Measurements from ENCODE around the gene SYTL1. TPM values are rescaled to one million over a fixed set of nuclear protein-coding genes. Genes with fewer than 3 reads are reported as not detected.

Gene SYTL1
- total RNA-seq, 1 experiment from 2014 or later: 75.9 TPM

- Histone ChIP-seq H3K27ac (ENCODE audit: low read depth, low read length) (no peak overlapping the region), H2AFZ (ENCODE audit: low read depth, low read length, poor library complexity, severe bottlenecking) (no peak overlapping the region), H3K9ac (ENCODE audit: low read length) (no peak overlapping the region), H4K20me1 (ENCODE audit: insufficient read depth) (no peaks in the 10 kb centered on the region), H3K9me2 (ENCODE audit: insufficient read depth) (no peaks in the 10 kb centered on the region), H3K9me3 (ENCODE audit: control insufficient read depth in 1 of 2, insufficient read depth in 1 of 2, low read depth in 1 of 2, low read length in 2 of 2) (no peaks in the 10 kb centered on the region), H3K36me3 (ENCODE audit: control insufficient read depth in 1 of 2, insufficient read depth in 2 of 2, low read length in 2 of 2) (no peaks in the 10 kb centered on the region), H3K27me3 (ENCODE audit: insufficient read depth, low read length) (no peaks in the 10 kb centered on the region), H3K4me2 (ENCODE audit: low read length) (no peak overlapping the region), H3K4me1 (ENCODE audit: control insufficient read depth in 1 of 2, insufficient read depth in 2 of 2, low read length in 2 of 2) (peaks cover 3 to 11% of the 10 kb centered on the region in 2 experiments; a peak in 3 of 4 replicates), H3K79me2 (ENCODE audit: insufficient read depth, low read length) (no peaks in the 10 kb centered on the region), H3K4me3 (replicated peaks in 1 of 2; ENCODE audit: low read depth in 1 of 2, low read length in 2 of 2) (no peak overlapping the region)
- ChIA-PET POLR2A (no interaction called here), CTCF (interaction anchor here (0.8 to 6.5 kb wide), 13 partner anchors 11 to 304 kb away, joined by 3 to 65 read pairs (median 4); partner anchors contain the start of gene MAP3K6), RAD21 (ENCODE audit: low non-redundant PET in 1 of 2, low total read pairs in 2 of 2, uncharacterized antibody in 2 of 2, unreplicated experiment in 2 of 2) (interaction anchor here (1.0 to 2.0 kb wide), 4 partner anchors 67 to 94 kb away, joined by 3 to 5 read pairs (median 4); no protein-coding TSS in a partner anchor)
- BruUV-seq (replicated peaks): no TSS peak
- DNase-seq (ENCODE audit: low read depth, low spot score) (no peak), ATAC-seq (no peak)
- intact Hi-C loops (cut with micrococcal nuclease): loop anchor here (1.0 kb wide), 1 partner anchor 87 kb away; no protein-coding TSS in a partner anchor
- TF ChIP-seq REST (IDR thresholded peaks at IDR 0.05; ENCODE audit: low read depth) (no peak), POLR2A (IDR thresholded peaks at IDR 0.05; ENCODE audit: borderline replicate concordance, extremely low read depth, insufficient read depth, insufficient read length) (no peak), SP1 (IDR thresholded peaks at IDR 0.05; ENCODE audit: low read depth) (no peak), SRF (IDR thresholded peaks at IDR 0.05; ENCODE audit: low read depth) (no peak), CBX3 (IDR thresholded peaks at IDR 0.05; ENCODE audit: low read depth) (no peak), ZBTB33 (IDR thresholded peaks at IDR 0.05; ENCODE audit: extremely low read depth, insufficient replicate concordance, low read length) (no peak), RAD21 (IDR thresholded peaks at IDR 0.05; ENCODE audit: low read depth) (no peak), FOSL1 (IDR thresholded peaks at IDR 0.05; ENCODE audit: low read depth) (no peak), YY1 (IDR thresholded peaks at IDR 0.05; ENCODE audit: extremely low read depth, insufficient replicate concordance, low read depth, low read length) (no peak), JUND (IDR thresholded peaks at IDR 0.05) (no peak), EZH2phosphoT487 (IDR thresholded peaks at IDR 0.05; ENCODE audit: borderline replicate concordance) (no peak), CEBPB (IDR thresholded peaks at IDR 0.05; ENCODE audit: low read depth) (no peak), ZNF274 (IDR thresholded peaks at IDR 0.05; ENCODE audit: low read depth, low read length) (no peak), TCF7L2 (IDR thresholded peaks at IDR 0.05; ENCODE audit: borderline replicate concordance, extremely low read depth, insufficient read depth, insufficient read length) (no peak), EZH2 (IDR thresholded peaks at IDR 0.05) (no peak)
- TF ChIP-seq, protein P1, sequence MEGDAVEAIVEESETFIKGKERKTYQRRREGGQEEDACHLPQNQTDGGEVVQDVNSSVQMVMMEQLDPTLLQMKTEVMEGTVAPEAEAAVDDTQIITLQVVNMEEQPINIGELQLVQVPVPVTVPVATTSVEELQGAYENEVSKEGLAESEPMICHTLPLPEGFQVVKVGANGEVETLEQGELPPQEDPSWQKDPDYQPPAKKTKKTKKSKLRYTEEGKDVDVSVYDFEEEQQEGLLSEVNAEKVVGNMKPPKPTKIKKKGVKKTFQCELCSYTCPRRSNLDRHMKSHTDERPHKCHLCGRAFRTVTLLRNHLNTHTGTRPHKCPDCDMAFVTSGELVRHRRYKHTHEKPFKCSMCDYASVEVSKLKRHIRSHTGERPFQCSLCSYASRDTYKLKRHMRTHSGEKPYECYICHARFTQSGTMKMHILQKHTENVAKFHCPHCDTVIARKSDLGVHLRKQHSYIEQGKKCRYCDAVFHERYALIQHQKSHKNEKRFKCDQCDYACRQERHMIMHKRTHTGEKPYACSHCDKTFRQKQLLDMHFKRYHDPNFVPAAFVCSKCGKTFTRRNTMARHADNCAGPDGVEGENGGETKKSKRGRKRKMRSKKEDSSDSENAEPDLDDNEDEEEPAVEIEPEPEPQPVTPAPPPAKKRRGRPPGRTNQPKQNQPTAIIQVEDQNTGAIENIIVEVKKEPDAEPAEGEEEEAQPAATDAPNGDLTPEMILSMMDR (IDR thresholded peaks at IDR 0.05 in 2 of 3, conservative IDR thresholded peaks at IDR 0.05 in 1 of 3; ENCODE audit: borderline replicate concordance in 1 of 3, insufficient read depth in 1 of 3, low read depth in 2 of 3, low read length in 2 of 3): no peak
- TF ChIP-seq, protein P2, sequence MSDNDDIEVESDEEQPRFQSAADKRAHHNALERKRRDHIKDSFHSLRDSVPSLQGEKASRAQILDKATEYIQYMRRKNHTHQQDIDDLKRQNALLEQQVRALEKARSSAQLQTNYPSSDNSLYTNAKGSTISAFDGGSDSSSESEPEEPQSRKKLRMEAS (IDR thresholded peaks at IDR 0.05): no peak
- TF ChIP-seq, protein P3, sequence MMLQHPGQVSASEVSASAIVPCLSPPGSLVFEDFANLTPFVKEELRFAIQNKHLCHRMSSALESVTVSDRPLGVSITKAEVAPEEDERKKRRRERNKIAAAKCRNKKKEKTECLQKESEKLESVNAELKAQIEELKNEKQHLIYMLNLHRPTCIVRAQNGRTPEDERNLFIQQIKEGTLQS (IDR thresholded peaks at IDR 0.05): no peak
Measured at GRCh38 chr1:27301582-27302199, 40.1 kb upstream of the SYTL1 start.
